Left ventricle myocardium inferior (tissue), 1 donor: ENCODE results near the gene PICALM. TPM values are rescaled to one million over a fixed set of nuclear protein-coding genes. Genes with fewer than 3 reads are reported as not detected.

Source experiments
- DNase-seq: peaks from one replicate; pipeline ENCODE4 v3.0.0-alpha.2; 2020
- H3K27ac ChIP-seq: fragments of 200-600 bp; replicated peaks from 2 replicates; pipeline ENCODE4 v1.8.0; 2021
- H3K27me3 ChIP-seq: fragments of 200-600 bp; 2 replicates; pipeline ENCODE4 v1.8.0; 2021; ENCODE audit warnings: low read depth
- H3K36me3 ChIP-seq: fragments of 200-600 bp; 2 replicates; pipeline ENCODE4 v1.8.0; 2021
- H3K4me1 ChIP-seq: fragments of 200-600 bp; 2 replicates; pipeline ENCODE4 v1.8.0; 2021
- H3K4me3 ChIP-seq: fragments of 200-600 bp; 2 replicates; pipeline ENCODE4 v1.8.0; 2021; ENCODE audit warnings: mild to moderate bottlenecking, moderate library complexity
- H3K9me3 ChIP-seq: fragments of 200-600 bp; replicated peaks from 2 replicates; pipeline ENCODE4 v1.8.0; 2021
- CTCF ChIP-seq: fragments of 200-600 bp; IDR thresholded peaks from 2 replicates; pipeline ENCODE4 v1.8.0; 2021; ENCODE audit warnings: antibody characterized with exemption, mild to moderate bottlenecking, borderline replicate concordance
- intact Hi-C: fragments of 100-400 bp; cut with micrococcal nuclease; formaldehyde crosslinking; loops from one replicate; pipeline ENCODE4 v1.11.0; 2022
- total RNA-seq: library from RNA; stranded (reverse); fragmentation: NEBNext Ultra II Directional; extraction: Animal tissue kit (Norgen Biotek cat#: 25700); gene quantifications from one replicate; pipeline ENCODE4 v1.2.1, GENCODE V29; 2021
- donor health status: DM: no; HTN: yes; CAD: no; lungs with severe emphysema.

Gene PICALM
- total RNA-seq, 1 donor from 2014 or later, result 133 TPM

- H3K9me3 ChIP-seq, result no peaks in the 10 kb centered on the region
- DNase-seq, result no peak
- H3K36me3 ChIP-seq, result no peaks in the 10 kb centered on the region
- no peak overlapping the region for H3K4me3 ChIP-seq
- intact Hi-C loops, result no loop called here
- no peaks in the 10 kb centered on the region for H3K27me3 ChIP-seq
- no peak overlapping the region for H3K27ac ChIP-seq
- TF ChIP-seq CTCF, result no peak
- peaks cover 4% of the 10 kb centered on the region for H3K4me1 ChIP-seq
Measured at GRCh38 chr11:86103808-86104207, 34.9 kb upstream of the PICALM start.

GRCh38 chr11:86101941-86102407, 33.1 kb upstream of the PICALM start:
- TF ChIP-seq CTCF, result no peak
- H3K27me3 ChIP-seq, result no peaks in the 10 kb centered on the region
- no peaks in the 10 kb centered on the region for H3K9me3 ChIP-seq
- intact Hi-C loops, result no loop called here
- no peaks in the 10 kb centered on the region for H3K36me3 ChIP-seq
- DNase-seq, result no peak
- no peaks in the 10 kb centered on the region for H3K4me1 ChIP-seq
- no peak overlapping the region for H3K27ac ChIP-seq
- H3K4me3 ChIP-seq, result no peak overlapping the region

- Histone ChIP-seq H3K4me1 (no peaks in the 10 kb centered on the region), H3K4me3 (no peak overlapping the region), H3K27ac (no peak overlapping the region), H3K27me3 (no peaks in the 10 kb centered on the region), H3K36me3 (no peaks in the 10 kb centered on the region), H3K9me3 (no peaks in the 10 kb centered on the region)
- TF ChIP-seq CTCF, result no peak
- intact Hi-C loops, result no loop called here
- DNase-seq, result no peak
Measured at GRCh38 chr11:86101493-86101892, 32.6 kb upstream of the PICALM start.

- Histone ChIP-seq H3K4me1 (no peaks in the 10 kb centered on the region), H3K27me3 (no peaks in the 10 kb centered on the region), H3K9me3 (no peaks in the 10 kb centered on the region), H3K36me3 (no peaks in the 10 kb centered on the region), H3K27ac (no peak overlapping the region), H3K4me3 (no peak overlapping the region)
- no peak for DNase-seq
- intact Hi-C loops, result no loop called here
- no peak for TF ChIP-seq CTCF
Measured at GRCh38 chr11:86099874-86100273, 31.0 kb upstream of the PICALM start.

GRCh38 chr11:86097980-86098379, 29.1 kb upstream of the PICALM start:
- no peak for DNase-seq
- no peak overlapping the region for H3K27ac ChIP-seq
- no peaks in the 10 kb centered on the region for H3K4me1 ChIP-seq
- no peak for TF ChIP-seq CTCF
- H3K27me3 ChIP-seq, result no peaks in the 10 kb centered on the region
- no peaks in the 10 kb centered on the region for H3K36me3 ChIP-seq
- intact Hi-C loops, result no loop called here
- no peaks in the 10 kb centered on the region for H3K9me3 ChIP-seq
- H3K4me3 ChIP-seq, result no peak overlapping the region

GRCh38 chr11:86091566-86091965, 22.7 kb upstream of the PICALM start:
- TF ChIP-seq CTCF, result no peak
- no peak for DNase-seq
- Histone ChIP-seq H3K4me1 (peaks cover 13% of the 10 kb centered on the region), H3K4me3 (no peak overlapping the region), H3K36me3 (no peaks in the 10 kb centered on the region), H3K27ac (no peak overlapping the region), H3K27me3 (no peaks in the 10 kb centered on the region), H3K9me3 (no peaks in the 10 kb centered on the region)
- intact Hi-C loops, result no loop called here
